ENCODE data around the gene RPL13. TPM values are rescaled to one million over a fixed set of nuclear protein-coding genes. Genes with fewer than 3 reads are reported as not detected.

The RPL13 gene
- total and polyA plus RNA-seq, 2 of the 4 experiments (the other 2 are of a cell fraction) = 2,098 to 3,527 TPM

- H3K79me1 ChIP-seq (ENCODE audit: low read depth in 1 of 2, low read length in 2 of 2) = peaks cover 31 to 50% of the 10 kb centered on the region in 2 experiments
- H3K9me3 ChIP-seq (ENCODE audit: control insufficient read depth, insufficient read depth, low read length) = no peaks in the 10 kb centered on the region
- no peak overlapping the region for H3K9ac ChIP-seq (ENCODE audit: low read depth, low read length)
- H2BK15ac ChIP-seq (ENCODE audit: low read depth, low read length) = no peak overlapping the region
- POLR2A ChIA-PET (ENCODE audit: unreplicated experiment) = no interaction called here
- no peak overlapping the region for H3K56ac ChIP-seq (ENCODE audit: extremely low read depth, insufficient read depth, low read length)
- H3K23ac ChIP-seq (ENCODE audit: low read depth, low read length) = no peak overlapping the region
- H3K27me3 ChIP-seq (ENCODE audit: control insufficient read depth, insufficient read depth, low read length) = no peaks in the 10 kb centered on the region
- H3K9me1 ChIP-seq (ENCODE audit: insufficient read depth, low read length) = peaks cover 3% of the 10 kb centered on the region; the same call in 1 of the 2 replicates
- H4K91ac ChIP-seq (ENCODE audit: insufficient read depth, low read depth, low read length) = no peak overlapping the region
- no peak for TF ChIP-seq MAZ (IDR thresholded peaks at IDR 0.05; ENCODE audit: borderline replicate concordance, low read depth, low read length)
- no peak for TF ChIP-seq CHD1 (IDR thresholded peaks at IDR 0.05; ENCODE audit: low read depth, low read length)
- TF ChIP-seq, protein P1, sequence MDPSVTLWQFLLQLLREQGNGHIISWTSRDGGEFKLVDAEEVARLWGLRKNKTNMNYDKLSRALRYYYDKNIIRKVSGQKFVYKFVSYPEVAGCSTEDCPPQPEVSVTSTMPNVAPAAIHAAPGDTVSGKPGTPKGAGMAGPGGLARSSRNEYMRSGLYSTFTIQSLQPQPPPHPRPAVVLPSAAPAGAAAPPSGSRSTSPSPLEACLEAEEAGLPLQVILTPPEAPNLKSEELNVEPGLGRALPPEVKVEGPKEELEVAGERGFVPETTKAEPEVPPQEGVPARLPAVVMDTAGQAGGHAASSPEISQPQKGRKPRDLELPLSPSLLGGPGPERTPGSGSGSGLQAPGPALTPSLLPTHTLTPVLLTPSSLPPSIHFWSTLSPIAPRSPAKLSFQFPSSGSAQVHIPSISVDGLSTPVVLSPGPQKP (IDR thresholded peaks at IDR 0.05; ENCODE audit: borderline replicate concordance, low read depth, low read length) = no peak
- TF ChIP-seq BHLHE40 (IDR thresholded peaks at IDR 0.05; ENCODE audit: low read depth, low read length) = no peak
- TF ChIP-seq RFX5 (IDR thresholded peaks at IDR 0.05; ENCODE audit: low read depth, low read length) = no peak
- TF ChIP-seq POLR2A (IDR thresholded peaks at IDR 0.05; ENCODE audit: low read depth, low read length) = no peak
- TF ChIP-seq USF2 (IDR thresholded peaks at IDR 0.05; ENCODE audit: low read depth, low read length) = no peak
- no peak for TF ChIP-seq FOS (IDR thresholded peaks at IDR 0.05; ENCODE audit: low read depth, low read length)
- TF ChIP-seq SMC3 (IDR thresholded peaks at IDR 0.05; ENCODE audit: low read depth, low read length) = no peak
- TF ChIP-seq NFE2L2 (IDR thresholded peaks at IDR 0.05; ENCODE audit: low read depth, low read length) = no peak
- TF ChIP-seq MXI1 (IDR thresholded peaks at IDR 0.05; ENCODE audit: borderline replicate concordance, low read depth, low read length) = no peak
- TF ChIP-seq CEBPB (IDR thresholded peaks at IDR 0.05; ENCODE audit: low read depth, low read length) = no peak
- TF ChIP-seq, protein P2, sequence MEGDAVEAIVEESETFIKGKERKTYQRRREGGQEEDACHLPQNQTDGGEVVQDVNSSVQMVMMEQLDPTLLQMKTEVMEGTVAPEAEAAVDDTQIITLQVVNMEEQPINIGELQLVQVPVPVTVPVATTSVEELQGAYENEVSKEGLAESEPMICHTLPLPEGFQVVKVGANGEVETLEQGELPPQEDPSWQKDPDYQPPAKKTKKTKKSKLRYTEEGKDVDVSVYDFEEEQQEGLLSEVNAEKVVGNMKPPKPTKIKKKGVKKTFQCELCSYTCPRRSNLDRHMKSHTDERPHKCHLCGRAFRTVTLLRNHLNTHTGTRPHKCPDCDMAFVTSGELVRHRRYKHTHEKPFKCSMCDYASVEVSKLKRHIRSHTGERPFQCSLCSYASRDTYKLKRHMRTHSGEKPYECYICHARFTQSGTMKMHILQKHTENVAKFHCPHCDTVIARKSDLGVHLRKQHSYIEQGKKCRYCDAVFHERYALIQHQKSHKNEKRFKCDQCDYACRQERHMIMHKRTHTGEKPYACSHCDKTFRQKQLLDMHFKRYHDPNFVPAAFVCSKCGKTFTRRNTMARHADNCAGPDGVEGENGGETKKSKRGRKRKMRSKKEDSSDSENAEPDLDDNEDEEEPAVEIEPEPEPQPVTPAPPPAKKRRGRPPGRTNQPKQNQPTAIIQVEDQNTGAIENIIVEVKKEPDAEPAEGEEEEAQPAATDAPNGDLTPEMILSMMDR (conservative IDR thresholded peaks at IDR 0.05; ENCODE audit: low read depth, low read length) = no peak
- TF ChIP-seq RAD21 (IDR thresholded peaks at IDR 0.05; ENCODE audit: low read length) = no peak
- no peak for TF ChIP-seq RCOR1 (IDR thresholded peaks at IDR 0.05; ENCODE audit: insufficient replicate concordance, low read length)
- no peak for TF ChIP-seq MAFK (IDR thresholded peaks at IDR 0.05; ENCODE audit: low read depth, low read length)
- no peak overlapping the region for H3K4me3 ChIP-seq (ENCODE audit: insufficient read depth, low read depth, low read length)
- no peak overlapping the region for H3K4ac ChIP-seq (ENCODE audit: low read depth, low read length)
- 0 out of 2 replicates have a peak, but pooled peaks cover 2% of the 10 kb centered on the region for H3K4me1 ChIP-seq (ENCODE audit: control insufficient read depth, insufficient read depth, low read length)
- BruUV-seq (replicated peaks) = no TSS peak
- H4K8ac ChIP-seq (ENCODE audit: low read depth in 2 of 2, low read length in 2 of 2) = no peak overlapping the region
- dilution Hi-C loops (cut with HindIII; ENCODE audit: low sequenced_read_pairs, unreplicated experiment) = no loop called here
- ATAC-seq (ENCODE audit: low read depth) = no peak
- no peak overlapping the region for H2AK9ac ChIP-seq (replicated peaks; ENCODE audit: low read depth, low read length, poor library complexity)
- H3K36me3 ChIP-seq (ENCODE audit: control insufficient read depth, insufficient read depth, low read length) = peaks cover 38% of the 10 kb centered on the region
- no peak overlapping the region for H2AFZ ChIP-seq (replicated peaks; ENCODE audit: low read length, poor library complexity)
- in situ Hi-C loops (cut with MboI; ENCODE audit: low sequenced_read_pairs) = no loop called here
- intact Hi-C loops (cut with micrococcal nuclease) = no loop called here
- H3K4me2 ChIP-seq (ENCODE audit: low read depth, low read length) = no peak overlapping the region
- H2AK5ac ChIP-seq (ENCODE audit: low read depth, low read length) = no peak overlapping the region
- H3K18ac ChIP-seq (ENCODE audit: low read depth, low read length) = no peak overlapping the region
- H3K27ac ChIP-seq (ENCODE audit: insufficient read depth, low read length) = no peak overlapping the region
- CTCF ChIA-PET = no interaction called here
- no peak for DNase-seq
- no peak overlapping the region for H3K14ac ChIP-seq (replicated peaks; ENCODE audit: low read depth, low read length)
- H2BK120ac ChIP-seq (ENCODE audit: low read depth, low read length) = no peak overlapping the region
- peaks cover 21% of the 10 kb centered on the region for H4K20me1 ChIP-seq (ENCODE audit: insufficient read depth, low read length)
- H2BK20ac ChIP-seq (ENCODE audit: low read depth, low read length) = no peak overlapping the region
- H4K5ac ChIP-seq (ENCODE audit: low read depth, low read length) = no peak overlapping the region
- H2BK5ac ChIP-seq (ENCODE audit: low read depth, low read length, poor library complexity, severe bottlenecking) = no peak overlapping the region
- 100% methylated on average over 1 of the region's 9 CpGs for WGBS, 2 experiments (ENCODE audit: extremely low coverage in 2 of 2, insufficient read length in 1 of 2)
Observed at GRCh38 chr16:89512453-89512852, 48.0 kb upstream of the RPL13 start.

All from IMR-90 (cell line).